Measurements from ENCODE around the gene PAGR1.

DNA sequence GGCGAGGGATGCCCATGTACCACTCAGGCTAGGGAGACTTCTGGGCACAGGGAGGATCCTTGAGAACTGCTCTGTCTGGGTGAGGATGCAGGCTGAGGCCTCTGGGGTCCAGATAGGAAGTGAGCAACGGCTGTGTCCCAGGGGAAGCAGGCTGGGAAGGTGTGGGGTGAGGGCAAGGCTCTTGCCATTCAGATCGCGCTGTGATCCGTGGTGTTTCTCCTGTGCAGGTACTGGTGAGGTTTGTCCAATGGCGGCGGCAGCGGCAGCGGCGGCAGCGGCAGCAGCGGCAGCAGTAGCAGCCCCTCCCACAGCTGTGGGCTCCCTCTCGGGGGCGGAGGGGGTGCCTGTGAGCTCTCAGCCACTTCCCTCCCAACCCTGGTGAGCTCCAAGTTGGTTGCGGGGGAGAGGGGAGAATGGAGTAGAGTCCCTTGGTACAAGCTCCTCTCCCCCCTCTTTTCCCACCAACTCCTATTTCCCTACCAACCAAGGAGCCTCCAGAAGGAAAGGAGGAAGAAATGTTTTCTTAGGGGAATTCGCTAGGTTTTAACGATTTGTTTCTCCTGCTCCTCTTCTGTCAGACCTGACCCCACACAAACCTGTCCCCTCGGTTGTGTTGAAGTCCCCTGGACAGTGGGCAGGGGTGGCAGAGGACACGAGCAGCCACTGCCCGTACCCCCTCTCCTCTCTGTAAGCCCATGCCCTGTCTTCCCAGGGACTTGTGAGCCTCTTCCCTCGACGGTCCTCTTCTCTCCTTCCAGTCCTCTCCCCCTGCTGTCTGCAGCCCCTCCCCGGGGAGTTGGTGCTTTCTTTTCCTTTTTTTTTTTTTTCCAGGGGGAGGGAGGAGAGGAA lies 5.9 kb upstream of the PAGR1 start:
- TF ChIP-seq, protein P1, sequence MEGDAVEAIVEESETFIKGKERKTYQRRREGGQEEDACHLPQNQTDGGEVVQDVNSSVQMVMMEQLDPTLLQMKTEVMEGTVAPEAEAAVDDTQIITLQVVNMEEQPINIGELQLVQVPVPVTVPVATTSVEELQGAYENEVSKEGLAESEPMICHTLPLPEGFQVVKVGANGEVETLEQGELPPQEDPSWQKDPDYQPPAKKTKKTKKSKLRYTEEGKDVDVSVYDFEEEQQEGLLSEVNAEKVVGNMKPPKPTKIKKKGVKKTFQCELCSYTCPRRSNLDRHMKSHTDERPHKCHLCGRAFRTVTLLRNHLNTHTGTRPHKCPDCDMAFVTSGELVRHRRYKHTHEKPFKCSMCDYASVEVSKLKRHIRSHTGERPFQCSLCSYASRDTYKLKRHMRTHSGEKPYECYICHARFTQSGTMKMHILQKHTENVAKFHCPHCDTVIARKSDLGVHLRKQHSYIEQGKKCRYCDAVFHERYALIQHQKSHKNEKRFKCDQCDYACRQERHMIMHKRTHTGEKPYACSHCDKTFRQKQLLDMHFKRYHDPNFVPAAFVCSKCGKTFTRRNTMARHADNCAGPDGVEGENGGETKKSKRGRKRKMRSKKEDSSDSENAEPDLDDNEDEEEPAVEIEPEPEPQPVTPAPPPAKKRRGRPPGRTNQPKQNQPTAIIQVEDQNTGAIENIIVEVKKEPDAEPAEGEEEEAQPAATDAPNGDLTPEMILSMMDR (IDR thresholded peaks at IDR 0.05), result no peak
- TF ChIP-seq POLR2A (IDR thresholded peaks at IDR 0.05) (no peak), POLR2AphosphoS5 (IDR thresholded peaks at IDR 0.05) (no peak)

Data from breast epithelium (tissue), 3 donors.